ENCODE results near the gene OR52R1. TPM values are rescaled to one million over a fixed set of nuclear protein-coding genes. Genes with fewer than 3 reads are reported as not detected.

The OR52R1 gene
- total RNA-seq: not detected in 2 replicates

GRCh38 chr11:4804280-4804679 is at the start of gene OR52R1:
Gene OR52R1, minus strand, starts transcription at chr11:4804380. Its CDS starts 0 bp downstream, at chr11:4804380.

GRCh38 chr11:4848908-4849532 is 44.8 kb upstream of the OR52R1 start, which contains the start of gene OR51S1:
Gene OR51S1, minus strand, starts transcription at chr11:4849208. Its CDS starts 0 bp downstream, at chr11:4849208.

GRCh38 chr11:4821021-4821420 is 16.8 kb upstream of the OR52R1 start, which contains the start of gene OR51F2:
Gene OR51F2, plus strand, starts transcription at chr11:4821321. Its CDS starts 101 bp downstream, at chr11:4821422.

GRCh38 chr11:4769838-4770237 is 34.3 kb downstream of the OR52R1 start, which contains the start of gene OR51F1:
Gene OR51F1, minus strand, starts transcription at chr11:4769938. Its CDS starts 0 bp downstream, at chr11:4769938.

Other genes starting within 250 kb of the OR52R1 start
- not detected in 2 replicates for gene OR52I2, start 222.6 kb downstream of the OR52R1 start, total RNA-seq
- not detected in 2 replicates for gene OR52I1, start 210.3 kb downstream of the OR52R1 start, total RNA-seq
- 4.1 and 6.7 TPM in 2 replicates for gene TRIM68, start 196.1 kb downstream of the OR52R1 start, total RNA-seq
- not detected in 2 replicates for gene OR51D1, start 166.9 kb downstream of the OR52R1 start, total RNA-seq
- gene OR51E1, start 160.4 kb downstream of the OR52R1 start, total RNA-seq: not detected in 2 replicates
- gene OR51E2, start 106.5 kb downstream of the OR52R1 start, total RNA-seq: not detected in 2 replicates
- not detected in 2 replicates for gene MMP26, start 99.6 kb downstream of the OR52R1 start, total RNA-seq
- gene OR51F1, start 34.4 kb downstream of the OR52R1 start, total RNA-seq: not detected in 2 replicates
- gene OR51F2, start 16.9 kb upstream of the OR52R1 start, total RNA-seq: not detected in 2 replicates
- not detected in 2 replicates for gene OR51S1, start 44.8 kb upstream of the OR52R1 start, total RNA-seq
- gene OR51T1, start 77.5 kb upstream of the OR52R1 start, total RNA-seq: not detected in 2 replicates
- gene OR51A7, start 99.4 kb upstream of the OR52R1 start, total RNA-seq: not detected in 2 replicates
- gene OR51G2, start 115.0 kb upstream of the OR52R1 start, total RNA-seq: not detected in 2 replicates
- not detected in 2 replicates for gene OR51G1, start 120.0 kb upstream of the OR52R1 start, total RNA-seq
- gene OR51A4, start 143.2 kb upstream of the OR52R1 start, total RNA-seq: not detected in 2 replicates
- not detected in 2 replicates for gene OR51A2, start 151.3 kb upstream of the OR52R1 start, total RNA-seq
- not detected in 2 replicates for gene OR51L1, start 190.5 kb upstream of the OR52R1 start, total RNA-seq
- not detected in 2 replicates for gene OR52J3, start 242.1 kb upstream of the OR52R1 start, total RNA-seq

Measured in airway epithelial cell (primary cell).